ENCODE results near the gene ABCC8.
A peak's percentile ranks its signal among the peaks of the same experiment; 100 is the strongest.

ABCC8 gene

DNA sequence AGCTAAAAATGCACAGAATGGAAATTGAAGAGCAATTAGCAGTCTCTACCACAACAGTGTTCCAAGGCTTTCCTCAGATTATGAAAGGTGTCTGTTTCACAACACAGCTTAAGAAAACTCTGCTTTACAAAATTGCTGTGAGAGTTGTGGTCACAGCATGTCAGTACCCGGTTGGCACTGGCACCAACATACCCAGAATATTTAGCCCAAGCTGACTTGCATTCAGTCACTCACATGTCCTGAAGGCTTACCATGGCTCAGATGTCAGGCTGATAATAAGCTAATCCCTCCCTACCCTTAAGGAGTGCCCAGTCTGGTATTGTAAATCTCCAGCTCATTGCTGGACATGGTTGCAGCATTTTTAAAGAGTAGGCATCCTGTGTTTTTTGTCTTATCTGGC lies 110.2 kb downstream of the ABCC8 start:
- Mint-ChIP-seq H3K27me3 (no peaks in the 10 kb centered on the region), H3K36me3 (peaks cover 32% of the 10 kb centered on the region), H3K27ac (no peak overlapping the region), H3K4me1 (no peaks in the 10 kb centered on the region), H3K4me3 (no peak overlapping the region), H3K9me3 (peaks cover 17% of the 10 kb centered on the region)

DNA sequence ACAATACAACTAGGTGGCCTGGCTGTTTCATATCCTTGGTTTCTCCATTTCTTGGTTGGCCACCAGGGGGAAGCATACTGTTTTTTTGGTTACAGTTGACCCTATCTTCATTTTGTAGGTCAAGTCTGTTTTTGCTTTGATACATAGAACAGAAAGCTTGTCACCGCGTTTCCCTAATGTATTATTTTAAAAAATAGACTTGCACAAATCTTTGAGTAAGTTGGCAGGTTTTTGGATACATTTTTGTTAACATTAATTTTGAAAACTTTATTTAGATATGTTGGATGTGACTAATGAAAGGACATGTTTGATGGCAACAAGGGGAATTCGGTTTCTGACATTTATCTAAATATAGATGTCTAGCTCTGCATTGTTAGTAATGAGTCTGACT lies 122.0 kb downstream of the ABCC8 start:
- H3K27ac Mint-ChIP-seq = no peak overlapping the region
- H3K9me3 Mint-ChIP-seq = no peaks in the 10 kb centered on the region
- peak overlapping the region; percentile 91 for H3K4me3 Mint-ChIP-seq
- H3K4me1 Mint-ChIP-seq = peaks cover 38% of the 10 kb centered on the region
- no peaks in the 10 kb centered on the region for H3K27me3 Mint-ChIP-seq
- H3K36me3 Mint-ChIP-seq = peaks cover 5% of the 10 kb centered on the region

DNA sequence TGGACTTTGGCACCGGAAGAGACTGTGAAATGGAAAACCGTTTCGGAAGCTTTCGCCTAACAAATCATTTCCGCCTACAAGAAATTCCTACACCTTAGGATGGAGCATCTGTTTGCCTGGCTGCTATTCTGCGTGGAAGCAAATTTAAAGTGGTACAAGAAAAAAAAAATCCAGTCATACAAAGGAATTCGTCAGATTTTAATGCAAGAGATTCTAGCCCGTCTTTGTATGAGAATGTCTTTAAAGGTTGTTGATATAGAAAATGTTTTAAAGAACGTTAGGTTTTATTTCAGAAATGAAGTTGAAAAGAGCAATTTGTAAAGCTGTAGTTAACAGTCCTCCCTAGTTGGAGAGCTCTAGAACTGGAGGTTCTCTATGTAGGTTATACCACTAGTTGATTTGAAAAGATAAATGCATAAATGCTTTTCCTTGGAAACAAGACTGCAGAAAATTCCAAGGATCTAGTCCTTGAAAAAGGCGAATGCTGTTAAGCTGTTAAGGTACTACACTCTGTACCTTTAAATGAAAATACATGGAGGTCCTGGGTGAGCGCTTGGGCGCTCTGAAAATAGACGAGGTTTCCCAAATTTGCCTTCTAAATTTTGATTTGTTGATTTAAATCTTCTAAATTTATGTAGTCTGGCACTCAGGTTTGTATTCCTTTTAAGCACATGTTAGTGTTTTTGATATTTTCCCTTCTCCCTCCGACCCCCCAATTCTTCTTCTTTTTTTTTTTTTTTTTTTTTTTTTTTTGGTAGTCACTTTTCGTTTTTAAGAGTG lies 122.6 kb downstream of the ABCC8 start:
- peak overlapping the region; percentile 90 for H3K27ac Mint-ChIP-seq
- peaks cover 1% of the 10 kb centered on the region for H3K36me3 Mint-ChIP-seq
- H3K4me1 Mint-ChIP-seq = peaks cover 38% of the 10 kb centered on the region
- H3K9me3 Mint-ChIP-seq = no peaks in the 10 kb centered on the region
- H3K4me3 Mint-ChIP-seq = peak overlapping the region; percentile 91
- no peaks in the 10 kb centered on the region for H3K27me3 Mint-ChIP-seq

GRCh38 chr11:17352950-17353820 lies 123.5 kb downstream of the ABCC8 start:
- Mint-ChIP-seq H3K27ac (peak overlapping the region; percentile 80), H3K9me3 (no peaks in the 10 kb centered on the region), H3K27me3 (no peaks in the 10 kb centered on the region), H3K36me3 (no peaks in the 10 kb centered on the region), H3K4me1 (peaks cover 38% of the 10 kb centered on the region), H3K4me3 (peak overlapping the region; percentile 91)

- H3K27ac Mint-ChIP-seq = peak within 1 kb of the TSS; percentile 86
- H3K4me1 Mint-ChIP-seq = peaks cover 38% of the 10 kb centered on the region
- no peaks in the 10 kb centered on the region for H3K36me3 Mint-ChIP-seq
- no peaks in the 10 kb centered on the region for H3K27me3 Mint-ChIP-seq
- H3K4me3 Mint-ChIP-seq = peak within 1 kb of the TSS; percentile 91
- no peaks in the 10 kb centered on the region for H3K9me3 Mint-ChIP-seq
These were observed 125.0 kb downstream of the ABCC8 start, which contains the start of gene NCR3LG1 for GRCh38 chr11:17351510-17352176. TSS of gene NCR3LG1 (plus strand) at chr11:17351800. CDS start at chr11:17351970, 170 bp downstream.

- H3K9me3 Mint-ChIP-seq = no peaks in the 10 kb centered on the region
- H3K27me3 Mint-ChIP-seq = no peaks in the 10 kb centered on the region
- no peaks in the 10 kb centered on the region for H3K36me3 Mint-ChIP-seq
- H3K4me1 Mint-ChIP-seq = peaks cover 38% of the 10 kb centered on the region
- H3K27ac Mint-ChIP-seq = peak overlapping the region; percentile 59
- H3K4me3 Mint-ChIP-seq = peak overlapping the region; percentile 91
These were observed 125.5 kb downstream of the ABCC8 start for GRCh38 chr11:17351172-17351509.

GRCh38 chr11:17350455-17351171 lies 126.0 kb downstream of the ABCC8 start:
- Mint-ChIP-seq H3K4me3 (peak overlapping the region; percentile 91), H3K4me1 (peaks cover 38% of the 10 kb centered on the region), H3K27me3 (no peaks in the 10 kb centered on the region), H3K9me3 (no peaks in the 10 kb centered on the region), H3K27ac (peak overlapping the region; percentile 59), H3K36me3 (no peaks in the 10 kb centered on the region)

DNA sequence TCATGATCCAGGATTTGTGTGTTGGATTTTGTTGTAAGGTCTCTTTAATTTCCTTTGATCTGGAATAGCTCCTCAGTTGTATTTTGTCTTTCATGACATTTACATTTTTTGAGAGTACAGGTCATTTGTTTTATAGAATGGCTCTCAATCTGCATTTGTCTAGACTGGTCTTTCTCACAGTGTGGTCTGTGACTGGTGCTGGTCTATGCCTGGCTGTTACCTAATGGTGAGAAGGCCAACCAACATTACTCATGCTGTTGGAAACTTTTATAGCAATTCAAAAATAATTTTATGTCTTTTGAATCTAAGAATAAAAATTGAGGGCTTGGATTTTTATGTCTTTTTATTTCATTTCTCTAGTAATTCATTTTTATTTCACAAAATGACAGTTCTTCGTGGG lies 129.0 kb downstream of the ABCC8 start:
- H3K27me3 Mint-ChIP-seq = no peaks in the 10 kb centered on the region
- H3K9me3 Mint-ChIP-seq = no peaks in the 10 kb centered on the region
- H3K36me3 Mint-ChIP-seq = peaks cover 6% of the 10 kb centered on the region
- H3K27ac Mint-ChIP-seq = no peak overlapping the region
- H3K4me3 Mint-ChIP-seq = no peak overlapping the region
- peaks cover 30% of the 10 kb centered on the region for H3K4me1 Mint-ChIP-seq

DNA sequence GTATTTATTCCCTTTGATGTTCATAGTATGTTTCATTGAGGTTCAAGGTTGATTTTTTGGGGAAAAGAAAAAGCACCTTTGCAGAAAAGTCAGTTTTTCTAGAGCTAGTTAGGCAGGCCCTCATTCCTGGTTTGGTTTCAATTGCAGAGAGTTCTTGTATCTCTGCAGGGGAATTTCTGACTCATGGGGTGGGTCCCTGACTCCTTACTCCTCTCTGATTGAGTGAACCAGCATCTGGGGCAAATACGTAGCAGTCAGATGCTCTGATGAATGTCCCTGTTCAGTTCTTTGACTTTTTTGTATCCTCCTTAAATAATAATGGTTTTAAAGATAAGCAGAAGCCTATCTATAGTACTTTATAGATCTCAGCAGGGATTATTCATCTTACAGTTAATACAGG lies 132.7 kb downstream of the ABCC8 start:
- H3K27ac Mint-ChIP-seq = peak overlapping the region; percentile 18
- H3K36me3 Mint-ChIP-seq = peaks cover 7% of the 10 kb centered on the region
- H3K4me1 Mint-ChIP-seq = peaks cover 12% of the 10 kb centered on the region
- H3K9me3 Mint-ChIP-seq = no peaks in the 10 kb centered on the region
- no peak overlapping the region for H3K4me3 Mint-ChIP-seq
- H3K27me3 Mint-ChIP-seq = no peaks in the 10 kb centered on the region

DNA sequence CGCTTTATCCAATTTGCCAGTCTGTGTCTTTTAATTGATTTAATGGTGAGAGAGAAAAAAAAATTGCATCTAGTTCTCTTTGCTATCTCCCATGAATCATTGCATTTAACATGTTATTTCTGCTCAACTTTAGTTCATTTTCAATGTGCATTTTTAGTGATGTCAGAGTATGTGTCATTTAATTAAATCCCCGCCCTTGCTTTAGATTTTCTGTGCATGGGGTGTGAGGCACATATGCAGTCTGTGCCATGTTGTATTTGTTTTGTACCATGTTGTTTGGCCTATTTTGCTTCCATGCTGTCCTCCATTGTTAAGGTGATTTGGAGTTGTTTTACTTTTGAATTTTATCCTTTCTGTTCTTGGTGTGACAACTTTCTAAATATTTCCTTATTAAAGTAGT lies 133.4 kb downstream of the ABCC8 start:
- Mint-ChIP-seq H3K36me3 (peaks cover 7% of the 10 kb centered on the region), H3K4me1 (peaks cover 12% of the 10 kb centered on the region), H3K4me3 (no peak overlapping the region), H3K27me3 (no peaks in the 10 kb centered on the region), H3K9me3 (no peaks in the 10 kb centered on the region), H3K27ac (no peak overlapping the region)
